ENCODE results near the gene TXNRD1.

Gene TXNRD1

DNA sequence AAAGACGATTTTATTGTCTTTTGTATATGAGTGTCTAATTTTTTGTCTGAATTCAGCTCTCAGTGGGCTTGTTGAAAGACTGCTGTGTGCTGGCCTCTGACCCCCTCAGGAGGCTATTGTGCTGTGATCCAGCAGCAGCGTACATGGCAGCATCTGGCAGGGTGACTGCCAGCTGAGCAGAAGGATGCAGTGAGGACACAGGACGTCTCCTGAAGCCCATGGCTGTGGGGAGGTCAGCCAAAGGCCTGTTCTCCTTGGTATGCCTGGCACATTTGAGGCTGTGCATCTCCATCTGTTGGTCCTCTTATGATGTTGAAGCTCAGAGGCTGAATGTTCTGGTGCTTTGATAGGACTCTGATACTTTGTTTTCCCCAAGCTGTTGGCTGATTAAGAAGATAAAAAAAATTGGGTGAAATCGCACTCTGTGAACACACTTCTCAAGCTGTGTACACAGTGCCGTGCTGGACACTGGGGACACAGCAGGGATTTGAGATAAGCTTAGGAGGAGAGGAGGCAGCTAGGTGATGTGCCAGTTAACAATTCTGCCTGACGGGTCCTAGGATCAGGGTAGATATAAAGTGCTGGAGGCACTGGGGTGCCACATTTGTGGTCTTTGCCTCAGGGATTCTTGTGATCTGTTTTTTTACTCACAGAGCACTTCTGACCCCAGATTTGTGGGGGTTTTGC lies 125.5 kb downstream of the TXNRD1 start:
- DNase-seq (ENCODE audit: low read depth) = no peak
- no peak overlapping the region for H3K4me3 ChIP-seq (ENCODE audit: low read depth, low read length)
- TF ChIP-seq, protein P1, sequence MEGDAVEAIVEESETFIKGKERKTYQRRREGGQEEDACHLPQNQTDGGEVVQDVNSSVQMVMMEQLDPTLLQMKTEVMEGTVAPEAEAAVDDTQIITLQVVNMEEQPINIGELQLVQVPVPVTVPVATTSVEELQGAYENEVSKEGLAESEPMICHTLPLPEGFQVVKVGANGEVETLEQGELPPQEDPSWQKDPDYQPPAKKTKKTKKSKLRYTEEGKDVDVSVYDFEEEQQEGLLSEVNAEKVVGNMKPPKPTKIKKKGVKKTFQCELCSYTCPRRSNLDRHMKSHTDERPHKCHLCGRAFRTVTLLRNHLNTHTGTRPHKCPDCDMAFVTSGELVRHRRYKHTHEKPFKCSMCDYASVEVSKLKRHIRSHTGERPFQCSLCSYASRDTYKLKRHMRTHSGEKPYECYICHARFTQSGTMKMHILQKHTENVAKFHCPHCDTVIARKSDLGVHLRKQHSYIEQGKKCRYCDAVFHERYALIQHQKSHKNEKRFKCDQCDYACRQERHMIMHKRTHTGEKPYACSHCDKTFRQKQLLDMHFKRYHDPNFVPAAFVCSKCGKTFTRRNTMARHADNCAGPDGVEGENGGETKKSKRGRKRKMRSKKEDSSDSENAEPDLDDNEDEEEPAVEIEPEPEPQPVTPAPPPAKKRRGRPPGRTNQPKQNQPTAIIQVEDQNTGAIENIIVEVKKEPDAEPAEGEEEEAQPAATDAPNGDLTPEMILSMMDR (IDR thresholded peaks at IDR 0.05; ENCODE audit: low read depth, low read length, missing control alignments) = no peak

DNA sequence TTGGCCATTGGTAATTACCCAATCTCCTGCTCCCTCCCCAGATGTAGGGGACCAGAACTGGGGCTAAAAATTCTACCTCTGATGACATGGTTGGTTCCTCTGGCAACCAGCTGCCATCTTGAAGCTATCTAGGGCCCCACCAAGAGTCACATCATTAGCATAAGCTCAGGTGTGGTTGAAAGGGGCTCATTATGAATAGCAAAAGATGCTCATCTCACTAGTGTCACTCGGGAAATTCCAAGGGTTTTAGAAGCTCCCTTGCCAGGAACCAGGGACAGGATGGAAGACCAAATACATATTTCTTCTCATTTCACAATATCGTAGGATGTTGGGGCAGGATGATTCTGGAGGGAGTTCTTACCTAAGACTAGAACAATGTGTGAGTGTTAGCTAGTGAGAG lies 126.6 kb downstream of the TXNRD1 start:
- H3K4me3 ChIP-seq (ENCODE audit: low read depth, low read length) = no peak overlapping the region
- TF ChIP-seq, protein P1 (IDR thresholded peaks at IDR 0.05; ENCODE audit: low read depth, low read length, missing control alignments) = no peak
- no peak for DNase-seq (ENCODE audit: low read depth)

DNA sequence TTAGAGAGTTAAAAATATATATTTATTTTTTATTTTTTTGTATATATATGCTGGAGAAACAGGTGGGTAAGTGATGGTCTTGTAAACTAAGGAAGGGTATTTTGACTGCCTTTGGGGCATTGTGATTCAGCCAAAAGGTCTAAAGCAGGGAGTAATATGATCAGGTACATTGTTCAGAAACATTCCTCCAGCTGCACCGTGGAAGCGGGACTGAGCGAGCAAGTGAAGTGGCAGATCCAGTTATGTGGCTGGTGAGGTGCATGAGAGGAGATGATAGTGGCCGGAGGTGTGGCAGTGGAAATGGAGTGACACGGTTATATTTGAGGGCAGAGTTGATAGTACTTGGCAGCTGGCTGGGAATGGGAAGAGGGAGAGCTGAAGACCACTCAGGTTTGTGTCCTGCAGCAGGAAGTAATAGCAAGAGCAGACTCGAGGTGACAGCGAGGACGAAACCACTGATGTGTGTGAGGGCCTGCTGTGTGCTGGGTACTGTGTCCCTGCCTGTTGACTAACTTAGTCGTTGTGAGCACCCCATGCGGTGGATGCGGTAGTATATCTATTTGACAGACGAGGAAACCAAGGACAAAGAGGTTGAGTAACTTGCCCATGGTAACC lies 127.2 kb downstream of the TXNRD1 start:
- no peak overlapping the region for H3K4me3 ChIP-seq (ENCODE audit: low read depth, low read length)
- no peak for DNase-seq (ENCODE audit: low read depth)
- TF ChIP-seq, protein P1 (IDR thresholded peaks at IDR 0.05; ENCODE audit: low read depth, low read length, missing control alignments) = no peak

DNA sequence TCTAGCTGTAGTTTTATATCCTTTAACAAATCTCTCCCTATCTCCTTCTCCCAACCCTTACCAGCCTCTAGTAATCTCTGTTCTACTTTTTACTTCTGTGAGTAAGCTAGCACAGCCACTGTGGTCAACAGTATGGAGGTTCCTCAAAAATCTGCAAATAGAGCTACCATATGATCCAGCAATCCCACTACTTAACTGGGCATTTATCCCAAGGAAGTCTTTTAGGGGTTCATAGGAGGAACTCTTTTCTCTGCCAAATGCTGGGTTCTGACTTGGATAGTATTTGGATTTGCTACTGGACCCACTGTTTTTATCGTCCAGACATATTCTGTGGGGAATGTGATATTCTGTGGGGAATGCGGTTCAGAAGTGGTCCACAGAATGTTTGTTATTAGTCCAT lies 129.1 kb downstream of the TXNRD1 start:
- H3K4me3 ChIP-seq (ENCODE audit: low read depth, low read length) = no peak overlapping the region
- TF ChIP-seq, protein P1 (IDR thresholded peaks at IDR 0.05; ENCODE audit: low read depth, low read length, missing control alignments) = no peak
- no peak for DNase-seq (ENCODE audit: low read depth)

DNA sequence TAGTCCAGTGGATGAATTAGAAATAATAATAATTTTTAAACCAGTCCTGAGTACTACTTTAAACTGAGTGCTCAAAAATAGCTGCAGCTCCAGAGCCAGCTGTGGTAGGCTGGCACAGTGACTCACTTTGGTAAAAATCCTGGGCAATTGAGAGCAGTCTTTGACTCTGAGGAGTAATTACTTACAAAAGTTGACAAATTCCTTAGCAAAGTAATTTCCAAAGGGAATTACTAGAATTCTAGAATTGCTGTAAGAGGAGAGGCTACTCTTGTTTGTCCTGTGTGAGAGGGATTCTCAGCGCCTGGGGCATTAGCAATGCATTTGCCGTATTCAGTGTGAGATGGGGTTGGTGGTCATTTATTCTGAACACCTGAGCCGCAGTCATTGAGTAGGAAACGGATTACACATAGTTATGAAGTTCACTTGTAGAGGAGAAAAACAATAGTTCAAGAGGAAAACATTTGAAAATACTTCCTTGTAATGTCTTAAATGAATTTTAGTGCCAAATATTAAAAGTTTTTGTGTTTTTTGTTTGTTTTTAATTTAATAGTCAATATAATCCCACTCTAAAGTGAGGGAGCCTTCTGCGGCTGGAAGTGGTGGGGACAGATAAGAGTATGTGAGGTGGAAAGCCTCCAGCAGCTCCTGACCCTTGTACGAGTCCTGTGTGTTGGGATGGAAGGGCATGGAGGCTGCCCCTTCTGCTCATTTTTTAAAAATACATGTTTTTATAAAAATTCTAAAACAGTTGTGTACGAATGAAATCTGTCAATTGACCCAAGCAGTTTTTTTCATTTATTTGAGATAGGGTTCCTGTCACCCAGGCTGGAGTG lies 129.9 kb downstream of the TXNRD1 start:
- TF ChIP-seq, protein P1 (IDR thresholded peaks at IDR 0.05; ENCODE audit: low read depth, low read length, missing control alignments) = no peak
- no peak overlapping the region for H3K4me3 ChIP-seq (ENCODE audit: low read depth, low read length)
- DNase-seq (ENCODE audit: low read depth) = no peak

DNA sequence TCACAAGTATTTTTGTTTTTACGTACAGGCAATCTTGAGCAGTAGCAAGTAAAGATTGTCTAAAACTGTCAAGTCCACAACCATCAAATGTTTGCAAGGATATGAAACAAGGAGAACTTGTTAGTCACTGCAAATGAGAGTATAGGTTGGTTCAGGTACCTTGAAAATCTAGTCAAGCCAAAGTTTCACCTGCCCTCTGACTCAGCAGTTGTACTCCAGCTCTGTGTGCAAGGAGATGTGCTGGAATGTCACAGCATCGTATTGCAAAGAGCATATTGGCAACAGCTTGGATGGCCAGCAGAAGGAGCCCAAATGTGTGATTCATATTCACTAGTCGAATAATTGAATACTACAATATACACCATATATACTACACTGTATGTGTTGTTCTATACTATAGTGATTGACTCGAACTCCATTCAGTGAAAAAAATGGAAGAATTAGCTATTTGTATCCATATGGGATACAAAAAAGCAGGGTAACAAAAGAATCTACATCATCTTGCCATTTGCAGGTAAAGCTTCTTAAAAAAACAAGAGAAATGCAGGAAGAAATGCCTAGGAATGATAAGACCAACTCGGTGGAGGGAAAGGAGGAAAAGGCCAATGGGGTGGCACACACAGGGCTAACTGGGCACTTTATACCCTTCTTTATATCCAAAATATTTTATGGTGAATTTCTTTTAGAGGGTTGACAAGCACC lies 131.9 kb downstream of the TXNRD1 start:
- TF ChIP-seq, protein P1 (IDR thresholded peaks at IDR 0.05; ENCODE audit: low read depth, low read length, missing control alignments) = no peak
- H3K4me3 ChIP-seq (ENCODE audit: low read depth, low read length) = no peak overlapping the region
- no peak for DNase-seq (ENCODE audit: low read depth)
